Spleen (tissue), 11 donors: Measurements from ENCODE around the gene NYAP2. TPM values are rescaled to one million over a fixed set of nuclear protein-coding genes. Genes with fewer than 3 reads are reported as not detected.
A peak's percentile ranks its signal among the peaks of the same experiment; 100 is the strongest.

Experiments used
- DNase-seq: peaks from one replicate; pipeline ENCODE4 v3.0.0-alpha.2; 2020
- H3K27ac ChIP-seq, 8 donors: fragments of 200-600 bp; sonication (generic) in 7 of 8; 1 replicate in 4 of 8; 2 replicates in 4 of 8; pipeline versions ENCODE4 v1.5.0 to v1.8.0; 2016 to 2021; ENCODE audit warnings: inconsistent platforms in 4 of 8, mild to moderate bottlenecking in 4 of 8, moderate library complexity in 1 of 8
- H3K27me3 ChIP-seq, 7 donors: fragments of 200-600 bp; sonication (generic) in 6 of 7; replicated peaks in 1 of 7; 1 replicate in 4 of 7; 2 replicates in 3 of 7; pipeline versions ENCODE4 v1.5.0 to v1.8.0; 2016 to 2021; ENCODE audit warnings: inconsistent platforms in 3 of 7, mild to moderate bottlenecking in 1 of 7
- H3K36me3 ChIP-seq, 6 donors: fragments of 200-600 bp; sonication (generic) in 5 of 6; 1 replicate in 4 of 6; 2 replicates in 2 of 6; pipeline versions ENCODE4 v1.5.0 to v1.8.0; 2016 to 2021; ENCODE audit warnings: inconsistent platforms in 2 of 6
- H3K4me1 ChIP-seq, 6 donors: fragments of 200-600 bp; sonication (generic) in 5 of 6; 1 replicate in 3 of 6; 2 replicates in 3 of 6; pipeline versions ENCODE4 v1.5.0 to v1.8.0; 2016 to 2021; ENCODE audit warnings: inconsistent platforms in 3 of 6
- H3K4me3 ChIP-seq, 8 donors: fragments of 200-600 bp; sonication (generic) in 7 of 8; 1 replicate in 4 of 8; 2 replicates in 4 of 8; pipeline versions ENCODE4 v1.5.0 to v1.8.0; 2016 to 2021; ENCODE audit warnings: inconsistent platforms in 4 of 8, mild to moderate bottlenecking in 4 of 8, moderate library complexity in 2 of 8
- H3K9me3 ChIP-seq, 8 donors: fragments of 200-600 bp; sonication (generic) in 7 of 8; 1 replicate in 4 of 8; 2 replicates in 4 of 8; pipeline versions ENCODE4 v1.5.0 to v1.8.0; 2016 to 2021; ENCODE audit warnings: inconsistent platforms in 4 of 8
- CTCF ChIP-seq, 11 experiments: fragments of 200-600 bp in 7 of 11; fragments of 450-650 bp in 4 of 11; sonication (generic) in 4 of 11; IDR thresholded peaks in 8 of 11; conservative IDR thresholded peaks in 3 of 11; 1 replicate in 7 of 11; 2 replicates in 4 of 11; pipeline versions ENCODE4 v1.4.0 to v1.8.0; 2016 to 2021; ENCODE audit warnings: antibody characterized with exemption in 11 of 11, inconsistent platforms in 4 of 11, mild to moderate bottlenecking in 1 of 11
- POLR2A ChIP-seq, 3 donors: fragments of 450-650 bp; IDR thresholded peaks; one replicate each; pipeline ENCODE4 v1.5.1; 2017; ENCODE audit warnings: antibody characterized with exemption in 3 of 3, mild to moderate bottlenecking in 1 of 3
- POLR2AphosphoS5 ChIP-seq, 3 donors: sonication (generic); formaldehyde crosslinking; IDR thresholded peaks; one replicate each; pipeline ENCODE4 v1.5.1; 2017; ENCODE audit warnings: antibody characterized with exemption in 3 of 3
- WGBS, 5 donors: extraction: QIAGEN DNeasy Blood & Tissue Kit in 3 of 5; methylation state at CpG; one replicate each; pipeline versions ENCODE4 v1.1.5 to v1.1.7; 2013 to 2018; 5-methylcytosine and 5-hydroxymethylcytosine counted together
- intact Hi-C: fragments of 100-400 bp; cut with DNase I; formaldehyde crosslinking; loops from one replicate; pipeline ENCODE4 v1.15.0; 2023; ENCODE audit warnings: low total_unique reads
- polyA plus RNA-seq, 3 donors: library from polyadenylated mRNA; stranded (reverse); fragments of 200-250 nt; gene quantifications; one replicate each; pipeline ENCODE4 v1.2.1, GENCODE V29; 2013
- total RNA-seq, 7 donors: library from RNA; depleted of rRNA in 3 of 7; stranded (reverse); fragments of >200 nt in 3 of 7; fragmentation: NEBNext Ultra II Directional in 4 of 7; extraction: Animal tissue kit (Norgen Biotek cat#: 25700) in 4 of 7; gene quantifications; one replicate each; pipeline versions ENCODE4 v1.1.0 to v1.2.1, GENCODE V29; 2016 to 2021
- donor health status: healthy with polysubstance abuse.
- donor health status: DM: no; HTN: no; CAD: no; lungs with moderate emphysema.
- donor health status: DM: no; HTN: no; CAD: no.
- donor health status: Bipolar disorder and iron deficiency.
- donor health status: healthy.
- donor health status: DM: no; HTN: no; CAD: no.
- donor health status: DM: yes; HTN: yes; CAD: no.

The NYAP2 gene
- total and polyA plus RNA-seq, 10 donors, result 0.06 to 0.33 (median 0.16) TPM; not detected in 1

- WGBS, 5 donors, result 16 to 24% (median 21%) methylated on average over 11 of the region's 11 CpGs
- H3K9me3 ChIP-seq, result no peaks in the 10 kb centered on the region
- H3K4me3 ChIP-seq, result no peak overlapping the region
- DNase-seq, result peak; percentile 89
- peaks cover 0 to 4% (median 0%) of the 10 kb centered on the region in 6 donors for H3K4me1 ChIP-seq
- no peaks in the 10 kb centered on the region for H3K36me3 ChIP-seq
- TF ChIP-seq POLR2A (IDR thresholded peaks at IDR 0.05) (no peak), POLR2AphosphoS5 (IDR thresholded peaks at IDR 0.05) (no peak), CTCF (IDR thresholded peaks at IDR 0.05 in 8 of 11, conservative IDR thresholded peaks at IDR 0.05 in 3 of 11) (peak; percentile 37 to 80 (median 73))
- intact Hi-C loops, result loop anchor here (5.0 to 10.0 kb wide), 3 partner anchors 378 to 1144 kb away; no protein-coding TSS in a partner anchor
- H3K27me3 ChIP-seq, result peaks cover 0 to 10% (median 0%) of the 10 kb centered on the region in 7 donors
- H3K27ac ChIP-seq, result no peak overlapping the region
Measured at GRCh38 chr2:225660262-225661131, 261.0 kb downstream of the NYAP2 start.

- intact Hi-C loops, result loop anchor here (5.0 to 10.0 kb wide), 3 partner anchors 380 to 1143 kb away; no protein-coding TSS in a partner anchor
- TF ChIP-seq CTCF (IDR thresholded peaks at IDR 0.05 in 8 of 11, conservative IDR thresholded peaks at IDR 0.05 in 3 of 11) (no peak), POLR2AphosphoS5 (IDR thresholded peaks at IDR 0.05) (no peak), POLR2A (IDR thresholded peaks at IDR 0.05) (no peak)
- H3K27me3 ChIP-seq, result peaks cover 0 to 10% (median 0%) of the 10 kb centered on the region in 7 donors
- H3K4me1 ChIP-seq, result peaks cover 0 to 4% (median 0%) of the 10 kb centered on the region in 6 donors
- 67 to 86% (median 79%) methylated on average over 4 of the region's 4 CpGs for WGBS, 5 donors
- H3K27ac ChIP-seq, result no peak overlapping the region
- no peaks in the 10 kb centered on the region for H3K36me3 ChIP-seq
- H3K4me3 ChIP-seq, result no peak overlapping the region
- DNase-seq, result no peak
- H3K9me3 ChIP-seq, result no peaks in the 10 kb centered on the region
Measured at GRCh38 chr2:225662101-225662500, 262.6 kb downstream of the NYAP2 start.

- no peaks in the 10 kb centered on the region for H3K36me3 ChIP-seq
- no peak for TF ChIP-seq POLR2AphosphoS5 (IDR thresholded peaks at IDR 0.05)
- no peak for TF ChIP-seq CTCF (IDR thresholded peaks at IDR 0.05 in 8 of 11, conservative IDR thresholded peaks at IDR 0.05 in 3 of 11)
- no peak for TF ChIP-seq POLR2A (IDR thresholded peaks at IDR 0.05)
- H3K27me3 ChIP-seq, result no peaks in the 10 kb centered on the region
- no peaks in the 10 kb centered on the region for H3K4me1 ChIP-seq
- no peak for DNase-seq
- 60 to 79% (median 68%) methylated on average over 2 of the region's 2 CpGs for WGBS, 5 donors
- H3K4me3 ChIP-seq, result no peak overlapping the region
- intact Hi-C loops, result loop anchor here (10.0 kb wide), 1 partner anchor 1137 kb away; no protein-coding TSS in a partner anchor
- H3K27ac ChIP-seq, result no peak overlapping the region
- no peaks in the 10 kb centered on the region for H3K9me3 ChIP-seq
Measured at GRCh38 chr2:225667445-225667844, 267.9 kb downstream of the NYAP2 start.
